A549 treated with RU486 at 1 μM for 4 hours (cell line): ENCODE results near the gene CHID1. TPM values are rescaled to one million over a fixed set of nuclear protein-coding genes. Genes with fewer than 3 reads are reported as not detected.

ENCODE experiments used
- total RNA-seq: library from RNA; stranded (reverse); fragments of 200-300 nt; extraction: Qiagen RNA extraction; gene quantifications from 5 replicates; pipeline ENCODE4 v1.2.3, GENCODE V29; 2022; ENCODE audit warnings: low read depth

Gene CHID1
- total RNA-seq: 71.3 to 80.2 TPM (median 74.5 TPM) in 5 replicates

GRCh38 chr11:910589-911030 is at the start of gene CHID1:
CHID1 (minus strand) TSS chr11:910810; CDS start chr11:904816, 5,994 bp downstream.

GRCh38 chr11:925496-926301 is 15.1 kb upstream of the CHID1 start, which contains the start of gene AP2A2:
AP2A2 (plus strand) TSS chr11:925870; CDS start chr11:926022, 152 bp downstream.

GRCh38 chr11:842370-843002 is 68.1 kb downstream of the CHID1 start, which contains the start of the genes POLR2L and TSPAN4:
POLR2L (minus strand) TSS chr11:842529; CDS start chr11:842508, 21 bp downstream.
TSPAN4 (plus strand) TSS chr11:842852; CDS start chr11:850305, 7,453 bp downstream.

GRCh38 chr11:832529-833113 is 78.0 kb downstream of the CHID1 start, which contains the start of gene CD151:
CD151 (plus strand) TSS chr11:832952; CDS start chr11:836070, 3,118 bp downstream.

GRCh38 chr11:827897-828192 is 82.8 kb downstream of the CHID1 start, which contains the start of gene CRACR2B:
CRACR2B (plus strand) TSS chr11:827919; CDS start chr11:828608, 689 bp downstream.

GRCh38 chr11:818396-819128 is 92.0 kb downstream of the CHID1 start, which contains the start of gene PNPLA2:
PNPLA2 (plus strand) TSS chr11:818914; CDS start chr11:819719, 805 bp downstream.

Other genes starting within 250 kb of the CHID1 start
- gene DEAF1, start 215.6 kb downstream of the CHID1 start, total RNA-seq: 26.8 to 38.2 TPM (median 36.6 TPM) in 5 replicates
- gene TMEM80, start 215.0 kb downstream of the CHID1 start, total RNA-seq: 9.1 to 10.8 TPM (median 10.0 TPM) in 5 replicates
- gene EPS8L2, start 204.6 kb downstream of the CHID1 start, total RNA-seq: 72.5 to 125 TPM (median 110 TPM) in 5 replicates
- gene TALDO1, start 163.3 kb downstream of the CHID1 start, total RNA-seq: 399 to 462 TPM (median 422 TPM) in 5 replicates
- gene GATD1, start 133.3 kb downstream of the CHID1 start, total RNA-seq: 33.0 to 49.6 TPM (median 38.2 TPM) in 5 replicates
- gene CEND1, start 120.7 kb downstream of the CHID1 start, total RNA-seq: 1.4 to 2.0 TPM (median 1.6 TPM) in 5 replicates
- 21.4 to 38.1 TPM (median 34.1 TPM) in 5 replicates for gene SLC25A22, start 112.5 kb downstream of the CHID1 start, total RNA-seq
- gene PIDD1, start 105.6 kb downstream of the CHID1 start, total RNA-seq: 8.1 to 16.3 TPM (median 13.1 TPM) in 5 replicates
- 1,693 to 2,940 TPM (median 2,495 TPM) in 5 replicates for gene RPLP2, start 100.8 kb downstream of the CHID1 start, total RNA-seq
- gene PNPLA2, start 91.9 kb downstream of the CHID1 start, total RNA-seq: 35.3 to 59.0 TPM (median 53.7 TPM) in 5 replicates
- 3.0 to 6.5 TPM (median 4.8 TPM) in 5 replicates for gene CRACR2B, start 82.9 kb downstream of the CHID1 start, total RNA-seq
- 723 to 833 TPM (median 723 TPM) in 5 replicates for gene CD151, start 77.9 kb downstream of the CHID1 start, total RNA-seq
- gene POLR2L, start 68.3 kb downstream of the CHID1 start, total RNA-seq: 556 to 746 TPM (median 619 TPM) in 5 replicates
- gene TSPAN4, start 68.0 kb downstream of the CHID1 start, total RNA-seq: 107 to 186 TPM (median 164 TPM) in 5 replicates
- gene AP2A2, start 15.1 kb upstream of the CHID1 start, total RNA-seq: 27.8 to 37.0 TPM (median 35.6 TPM) in 5 replicates
- 0.01 TPM in 2 of 5 replicates, not detected in the others for gene MUC6, start 125.9 kb upstream of the CHID1 start, total RNA-seq
- 0.05 to 0.93 TPM (median 0.15 TPM) in 5 replicates for gene MUC2, start 164.1 kb upstream of the CHID1 start, total RNA-seq
- gene MUC5AC, start 247.1 kb upstream of the CHID1 start, total RNA-seq: 1.9 to 4.0 TPM (median 3.4 TPM) in 5 replicates